HG03045 (cell line): ENCODE results near the gene SLC41A3.

Experiments used
- ATAC-seq: cut with Tn5 transposase; IDR thresholded peaks from one replicate; pipeline ENCODE4 v1.9.1; 2021; ENCODE audit warnings: mild to moderate bottlenecking, moderate library complexity; ENCODE audit not compliant: unreplicated experiment

Gene SLC41A3

DNA sequence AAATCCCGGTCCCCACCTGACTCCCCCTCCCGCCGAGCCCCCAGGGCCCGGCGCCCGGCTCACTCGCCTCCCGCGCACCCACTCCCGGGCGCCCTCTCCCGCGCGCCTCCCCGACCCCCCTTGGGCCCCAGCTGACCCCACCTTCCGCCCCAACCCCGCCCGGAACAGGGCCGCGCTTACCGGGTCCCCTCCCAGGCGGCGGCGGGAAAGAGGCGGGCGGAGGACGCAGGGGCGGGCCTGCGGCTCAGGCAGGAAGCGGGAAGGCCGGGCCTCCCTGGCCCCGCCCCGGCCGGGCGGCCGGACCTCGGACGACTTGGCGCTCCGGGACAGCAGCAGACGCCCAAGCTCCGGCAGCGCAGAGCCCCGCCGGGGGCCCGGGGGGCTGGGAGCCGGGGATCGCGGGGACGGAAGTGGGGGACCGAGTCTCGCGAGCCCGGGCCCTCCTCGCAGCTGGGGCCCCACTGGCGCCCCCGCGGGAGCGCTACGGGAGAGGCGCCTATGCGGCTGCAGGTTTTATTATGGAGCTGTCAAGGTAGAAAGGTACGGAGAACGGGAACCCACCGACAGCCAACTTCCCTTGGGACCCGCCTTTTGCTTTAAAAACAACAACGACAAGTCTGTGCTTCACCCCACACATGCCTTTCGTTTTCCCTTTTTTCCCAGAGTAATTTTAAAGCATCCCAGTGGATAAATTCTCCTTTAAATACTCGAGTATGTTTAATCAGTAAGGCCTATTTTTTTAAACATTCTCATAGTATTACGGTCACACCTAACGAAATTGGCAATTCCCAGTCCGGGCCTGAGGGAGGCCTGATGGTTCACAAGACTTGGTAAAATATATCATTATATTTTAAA is at the start of gene SLC41A3:
Gene SLC41A3, minus strand, starts transcription at position 212 of the 855 bp plus-strand sequence. CDS start 15,905 bp downstream, outside the sequence.
- ATAC-seq = peak; percentile 98

DNA sequence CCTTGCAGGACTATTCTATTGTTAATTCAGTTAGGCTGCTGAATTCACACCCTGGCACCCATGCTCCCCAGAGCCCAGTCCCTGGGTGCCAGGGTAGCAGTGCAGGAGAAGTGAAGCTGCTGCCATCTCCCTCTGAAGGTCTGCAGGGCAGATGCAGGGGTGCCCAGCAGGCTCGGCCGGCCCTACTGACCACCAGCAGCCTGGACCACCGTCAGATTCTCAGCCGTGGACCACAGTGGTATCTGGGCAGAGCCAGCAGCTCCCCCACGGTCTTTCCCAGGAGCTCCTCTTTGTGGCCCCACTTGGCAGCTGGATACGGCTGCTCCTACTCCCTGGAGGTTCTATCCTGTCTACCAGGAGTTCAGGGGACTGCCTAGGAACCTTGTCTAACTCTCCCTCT is 49.7 kb upstream of the SLC41A3 start:
- no peak for ATAC-seq

- no peak for ATAC-seq
Observed at GRCh38 chr3:126132751-126133511, 49.0 kb upstream of the SLC41A3 start.

DNA sequence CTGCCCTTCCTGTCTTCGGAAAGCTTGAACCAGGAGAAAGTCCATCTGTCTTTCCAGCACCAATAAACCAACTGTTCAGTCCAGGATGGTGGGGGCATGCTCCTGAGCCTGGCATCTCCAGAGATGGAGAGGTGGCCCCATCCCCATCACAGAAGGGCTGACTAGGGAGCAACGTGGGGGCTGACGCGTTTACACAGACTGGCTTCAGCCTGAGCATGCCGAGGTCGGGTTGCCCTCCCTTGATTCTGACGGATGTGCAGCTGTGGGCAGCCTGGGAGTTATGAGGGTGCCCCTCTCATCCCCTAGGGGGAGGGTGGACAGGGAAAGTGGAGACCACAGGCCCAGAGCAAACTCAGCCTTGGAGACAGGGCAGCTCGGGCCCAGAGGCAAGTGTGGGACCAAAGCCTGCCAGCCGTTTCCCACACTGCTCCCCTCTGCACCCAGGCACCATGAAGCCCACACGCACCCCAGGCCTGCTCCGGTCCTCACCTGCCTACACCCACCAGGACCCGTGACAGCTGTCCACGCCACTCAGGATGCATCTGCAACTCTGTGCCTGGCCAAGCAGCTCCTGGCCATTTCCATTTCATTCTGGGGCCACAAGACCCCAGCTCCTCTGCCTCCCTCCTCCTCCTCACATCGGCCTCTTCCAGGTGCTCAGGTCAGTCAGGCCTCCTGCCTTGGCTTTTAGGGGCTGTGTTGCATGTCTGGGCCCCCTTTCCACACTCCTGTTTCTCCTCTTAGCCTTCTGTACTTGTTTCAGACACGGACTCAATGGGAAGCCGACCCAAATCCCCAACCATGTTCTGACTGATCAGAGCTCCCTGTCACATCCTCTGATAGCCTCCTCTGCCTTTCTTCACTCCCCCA is 48.2 kb upstream of the SLC41A3 start:
- no peak for ATAC-seq

DNA sequence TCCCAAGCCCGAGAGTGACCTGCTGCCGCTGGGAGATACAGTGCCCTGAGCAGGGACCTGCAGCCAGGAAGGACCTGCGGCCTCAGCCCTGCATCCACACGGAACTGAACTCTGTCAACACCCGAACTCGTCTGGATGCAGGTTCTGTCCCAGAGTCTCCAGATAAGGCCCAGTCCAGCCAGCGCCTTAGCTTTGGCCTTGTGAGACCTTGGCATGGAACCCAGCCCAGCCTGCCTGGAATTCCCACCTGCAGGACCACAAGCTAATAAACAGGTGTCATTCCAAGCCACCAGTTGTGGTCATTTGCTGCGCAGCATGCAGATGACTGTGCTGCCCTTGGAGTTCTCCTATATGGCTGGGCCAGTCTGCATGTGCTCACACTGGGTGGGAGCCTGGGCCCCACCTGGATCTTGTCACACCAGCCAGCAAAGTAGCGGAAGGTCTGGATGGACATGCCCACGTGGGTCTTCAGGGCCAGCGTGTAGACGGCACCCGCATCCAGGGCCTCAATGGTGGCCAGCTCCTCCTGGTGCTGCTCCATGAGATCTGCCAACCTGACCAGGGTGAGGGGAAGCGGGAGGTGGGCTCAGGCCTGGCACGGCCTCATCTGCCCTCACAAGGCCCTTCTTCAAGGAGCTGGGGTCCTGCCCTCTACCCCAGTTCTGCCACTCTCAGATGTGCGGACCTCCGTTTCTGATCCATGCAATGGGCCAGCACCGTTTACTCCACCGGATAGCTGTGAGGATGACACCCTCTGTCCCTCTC is 47.2 kb upstream of the SLC41A3 start:
- no peak for ATAC-seq

- no peak for ATAC-seq
Observed at GRCh38 chr3:126130081-126130855, 46.3 kb upstream of the SLC41A3 start.

- no peak for ATAC-seq
Observed at GRCh38 chr3:126129398-126129891, 45.5 kb upstream of the SLC41A3 start.

- no peak for ATAC-seq
Observed at GRCh38 chr3:126128504-126129397, 44.8 kb upstream of the SLC41A3 start.

DNA sequence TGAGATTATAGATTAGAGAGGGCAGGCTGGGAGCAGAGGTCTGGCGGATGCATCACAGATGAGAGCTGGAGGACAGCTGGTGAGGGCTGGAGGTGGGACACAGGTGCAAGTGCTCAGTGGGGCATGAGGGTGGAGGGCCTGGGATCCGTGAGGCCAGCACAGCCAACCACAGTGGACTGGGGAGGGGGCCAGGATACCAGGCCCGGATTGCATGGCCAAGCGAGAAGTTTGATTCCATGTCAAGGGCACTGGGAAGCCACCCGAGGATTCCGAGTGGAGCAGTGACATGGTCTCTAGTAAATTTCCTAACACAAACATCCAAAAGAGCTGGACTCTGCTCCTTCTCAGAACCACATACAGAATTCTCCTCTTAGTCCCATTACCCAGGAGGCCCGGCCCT is 44.0 kb upstream of the SLC41A3 start:
- no peak for ATAC-seq

- no peak for ATAC-seq
Observed at GRCh38 chr3:126127452-126127851, 43.5 kb upstream of the SLC41A3 start.

DNA sequence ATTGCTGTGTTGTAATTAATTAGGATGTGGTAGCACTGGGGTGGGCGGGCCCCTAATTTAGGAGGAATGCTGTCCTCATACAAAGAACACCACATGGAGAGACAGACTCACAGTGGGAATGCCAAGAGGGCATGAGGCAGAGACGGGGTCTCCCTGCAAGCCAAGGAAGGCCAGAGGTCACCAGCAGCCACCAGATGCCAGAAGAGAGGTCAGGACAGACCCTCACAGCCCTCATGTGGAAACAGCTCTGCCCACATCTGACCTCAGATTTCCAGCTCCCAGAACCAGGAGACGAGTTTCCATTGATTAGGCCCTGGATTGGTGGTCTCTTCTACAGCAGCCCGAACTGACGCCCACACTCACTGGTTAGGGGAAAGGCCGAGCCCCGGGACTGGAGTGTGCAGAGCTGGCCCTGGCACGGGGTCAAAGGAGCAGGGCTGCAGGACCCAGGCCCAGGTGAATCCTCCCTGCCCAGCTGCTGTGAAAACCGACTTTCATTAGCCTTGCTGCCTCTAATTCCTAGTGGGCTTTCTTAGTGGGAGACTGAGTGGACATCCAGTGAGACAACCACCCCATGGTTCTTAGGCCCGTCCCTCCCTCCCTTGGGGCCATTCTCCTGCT is 43.0 kb upstream of the SLC41A3 start:
- ATAC-seq = no peak

DNA sequence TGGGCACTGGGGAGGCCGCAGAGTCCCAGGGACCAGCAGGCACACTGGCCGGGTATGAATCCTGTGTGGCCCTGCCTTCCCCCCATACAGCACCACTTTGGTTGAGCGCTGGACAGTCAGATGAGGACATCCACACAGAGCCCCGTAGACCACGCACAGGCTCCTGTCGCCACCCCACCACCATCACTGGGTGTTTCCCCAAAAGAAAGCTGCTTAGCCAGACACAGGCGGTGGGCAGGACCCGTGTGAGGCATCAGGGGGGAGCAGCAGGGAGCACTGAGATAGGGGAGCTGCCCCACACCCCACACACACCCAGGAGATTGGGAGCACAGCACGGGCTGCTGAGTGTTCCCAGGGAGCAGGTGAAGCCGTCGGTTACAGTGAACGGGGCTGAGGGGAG is 42.4 kb upstream of the SLC41A3 start:
- ATAC-seq = no peak

- no peak for ATAC-seq
Observed at GRCh38 chr3:126125781-126126251, 41.9 kb upstream of the SLC41A3 start.

DNA sequence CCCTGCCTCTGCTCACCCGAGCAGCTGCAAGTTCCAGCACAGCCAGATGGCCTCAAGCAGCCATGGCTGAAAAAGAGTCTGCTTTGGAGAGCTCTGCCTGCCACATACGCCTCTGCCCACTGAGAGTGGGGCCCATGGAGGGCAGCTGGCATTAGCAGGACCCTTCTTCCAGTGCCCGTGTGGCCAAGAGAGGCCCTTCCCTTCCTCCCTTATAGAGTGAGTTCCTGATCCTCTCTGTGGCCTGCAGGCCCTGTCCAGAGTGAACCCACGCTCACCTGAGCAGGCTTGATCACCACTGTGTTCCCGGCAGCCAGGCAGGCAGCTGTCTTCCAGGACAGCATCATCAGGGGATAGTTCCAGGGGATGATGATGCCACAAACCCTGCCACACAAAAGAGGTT is 41.4 kb upstream of the SLC41A3 start:
- ATAC-seq = no peak

- ATAC-seq = no peak
Observed at GRCh38 chr3:126124896-126125295, 41.0 kb upstream of the SLC41A3 start.

DNA sequence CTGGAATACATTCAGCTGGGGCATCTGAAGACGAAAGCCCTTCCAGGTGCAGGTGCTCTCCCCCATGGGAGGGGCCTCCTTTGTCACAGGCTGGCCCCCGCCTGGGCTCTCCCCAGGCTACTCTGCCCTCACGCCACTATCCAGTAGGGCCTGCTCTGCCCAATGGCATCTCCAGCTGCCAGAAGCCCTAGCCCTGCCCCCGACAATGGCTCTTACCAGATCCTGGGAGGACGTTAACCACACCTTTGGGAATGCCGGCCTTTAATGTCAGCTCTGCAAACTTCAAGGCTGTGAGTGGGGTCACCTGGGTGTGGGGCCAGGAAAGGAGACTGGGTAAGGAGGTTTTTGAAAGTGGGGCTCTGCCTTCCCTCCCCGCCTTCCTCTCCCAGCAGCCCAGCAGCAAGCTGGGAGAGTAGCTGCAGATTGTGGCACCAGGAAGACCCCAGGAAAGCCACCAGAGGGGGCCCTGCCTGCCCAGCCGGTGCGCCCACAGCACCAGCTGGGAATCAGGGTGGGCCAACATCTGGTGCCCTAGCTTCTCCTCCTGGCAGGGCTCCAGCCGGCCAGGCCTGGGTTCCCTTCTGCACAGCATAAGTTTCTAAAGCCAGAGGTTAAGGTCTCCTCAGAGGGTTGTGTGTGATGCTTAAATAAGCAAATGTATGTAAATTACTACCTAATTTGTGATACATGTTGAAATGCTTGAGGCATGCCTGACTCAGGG is 40.4 kb upstream of the SLC41A3 start:
- no peak for ATAC-seq

- no peak for ATAC-seq
Observed at GRCh38 chr3:126121632-126122031, 37.7 kb upstream of the SLC41A3 start.
